ENCODE results near the gene VPS54.
"Not testable (repeated sequence)": the region's sequence is repeated elsewhere in the genome, so short reads cannot be mapped to it uniquely, and the experiment has no call there.

The VPS54 gene

GRCh38 chr2:63982335-63982734 is 36.9 kb downstream of the VPS54 start:
- peaks cover 3% of the 10 kb centered on the region for H3K9me3 Mint-ChIP-seq
- no peaks in the 10 kb centered on the region for H3K4me1 Mint-ChIP-seq
- H3K27ac Mint-ChIP-seq = no peak overlapping the region
- peaks cover 65% of the 10 kb centered on the region for H3K36me3 Mint-ChIP-seq (ENCODE audit: low read depth)
- no peak overlapping the region for H3K4me3 Mint-ChIP-seq
- no peaks in the 10 kb centered on the region for H3K27me3 Mint-ChIP-seq (ENCODE audit: low read depth)
- TF ChIP-seq CTCF (IDR thresholded peaks at IDR 0.05; ENCODE audit: unreplicated experiment in 3 of 3) = no peak

GRCh38 chr2:63981702-63982103 is 37.5 kb downstream of the VPS54 start:
- Mint-ChIP-seq H3K36me3 (ENCODE audit: low read depth) (peaks cover 68% of the 10 kb centered on the region), H3K27me3 (ENCODE audit: low read depth) (no peaks in the 10 kb centered on the region), H3K4me1 (no peaks in the 10 kb centered on the region), H3K27ac (no peak overlapping the region), H3K9me3 (peaks cover 3% of the 10 kb centered on the region), H3K4me3 (no peak overlapping the region)
- no peak for TF ChIP-seq CTCF (IDR thresholded peaks at IDR 0.05; ENCODE audit: unreplicated experiment in 3 of 3)

- Mint-ChIP-seq H3K9me3 (peaks cover 3% of the 10 kb centered on the region), H3K4me3 (no peak overlapping the region), H3K27ac (no peak overlapping the region), H3K27me3 (ENCODE audit: low read depth) (no peaks in the 10 kb centered on the region), H3K4me1 (no peaks in the 10 kb centered on the region), H3K36me3 (ENCODE audit: low read depth) (peaks cover 75% of the 10 kb centered on the region)
- TF ChIP-seq CTCF (IDR thresholded peaks at IDR 0.05; ENCODE audit: unreplicated experiment in 3 of 3) = no peak
Observed at GRCh38 chr2:63980794-63981193, 38.4 kb downstream of the VPS54 start.

GRCh38 chr2:63977904-63978303 is 41.3 kb downstream of the VPS54 start:
- Mint-ChIP-seq H3K27me3 (ENCODE audit: low read depth) (no peaks in the 10 kb centered on the region), H3K36me3 (ENCODE audit: low read depth) (peaks cover 86% of the 10 kb centered on the region), H3K9me3 (peaks cover 3% of the 10 kb centered on the region), H3K27ac (no peak overlapping the region), H3K4me1 (no peaks in the 10 kb centered on the region), H3K4me3 (no peak overlapping the region)
- no peak for TF ChIP-seq CTCF (IDR thresholded peaks at IDR 0.05; ENCODE audit: unreplicated experiment in 3 of 3)

GRCh38 chr2:63976125-63976510 is 43.1 kb downstream of the VPS54 start:
- TF ChIP-seq CTCF (IDR thresholded peaks at IDR 0.05; ENCODE audit: unreplicated experiment in 3 of 3) = no peak
- H3K4me1 Mint-ChIP-seq = no peaks in the 10 kb centered on the region
- peaks cover 3% of the 10 kb centered on the region for H3K9me3 Mint-ChIP-seq
- H3K27ac Mint-ChIP-seq = no peak overlapping the region
- peaks cover 68% of the 10 kb centered on the region for H3K36me3 Mint-ChIP-seq (ENCODE audit: low read depth)
- no peaks in the 10 kb centered on the region for H3K27me3 Mint-ChIP-seq (ENCODE audit: low read depth)
- no peak overlapping the region for H3K4me3 Mint-ChIP-seq

- no peaks in the 10 kb centered on the region for H3K4me1 Mint-ChIP-seq
- peaks cover 64% of the 10 kb centered on the region for H3K36me3 Mint-ChIP-seq (ENCODE audit: low read depth)
- peaks cover 3% of the 10 kb centered on the region for H3K9me3 Mint-ChIP-seq
- no peak overlapping the region for H3K27ac Mint-ChIP-seq
- no peaks in the 10 kb centered on the region for H3K27me3 Mint-ChIP-seq (ENCODE audit: low read depth)
- TF ChIP-seq CTCF (IDR thresholded peaks at IDR 0.05; ENCODE audit: unreplicated experiment in 3 of 3) = no peak
- H3K4me3 Mint-ChIP-seq = no peak overlapping the region
Observed at GRCh38 chr2:63975437-63976124, 43.6 kb downstream of the VPS54 start.

- H3K4me3 Mint-ChIP-seq; H3K27ac Mint-ChIP-seq; H3K27me3 Mint-ChIP-seq (ENCODE audit: low read depth); H3K4me1 Mint-ChIP-seq; H3K9me3 Mint-ChIP-seq: not testable (repeated sequence)
- peaks cover 58% of the 10 kb centered on the region for H3K36me3 Mint-ChIP-seq (ENCODE audit: low read depth)
Observed at GRCh38 chr2:63975036-63975435, 44.2 kb downstream of the VPS54 start.

Data from nephron (organoid).